WERI-Rb-1 (cell line): ENCODE measurements around the gene SEZ6L.

Experiments used
- DNase-seq: peaks from one replicate; pipeline ENCODE4 v3.0.0-alpha.2; 2020
- H3K27ac ChIP-seq: fragments of 250-450 bp; sonication (Bioruptor Pico); 2 replicates; pipeline ENCODE4 v1.5.1; 2020; ENCODE audit warnings: mild to moderate bottlenecking, moderate library complexity
- H3K27me3 ChIP-seq: fragments of 250-450 bp; sonication (Bioruptor Pico); 2 replicates; pipeline ENCODE4 v1.5.1; 2021; ENCODE audit warnings: mild to moderate bottlenecking, low read depth, moderate library complexity; ENCODE audit not compliant: insufficient read depth, severe bottlenecking
- H3K36me3 ChIP-seq: fragments of 250-450 bp; sonication (Bioruptor Pico); 2 replicates; pipeline ENCODE4 v1.5.1; 2020; ENCODE audit warnings: mild to moderate bottlenecking, moderate library complexity
- H3K4me3 ChIP-seq: 2 replicates; pipeline ENCODE4 v1.5.1; 2011; ENCODE audit warnings: low read depth, mild to moderate bottlenecking, control low read depth, low read length
- H3K9me3 ChIP-seq: fragments of 250-450 bp; sonication (Bioruptor Pico); 2 replicates; pipeline ENCODE4 v1.5.1; 2021; ENCODE audit warnings: mild to moderate bottlenecking, moderate library complexity; ENCODE audit not compliant: severe bottlenecking
- TF ChIP-seq, protein P1 (sequence below): IDR thresholded peaks from 2 replicates; pipeline ENCODE4 v1.5.1; 2011; ENCODE audit warnings: low read depth, mild to moderate bottlenecking, control low read depth, inconsistent platforms, low read length

SEZ6L gene

DNA sequence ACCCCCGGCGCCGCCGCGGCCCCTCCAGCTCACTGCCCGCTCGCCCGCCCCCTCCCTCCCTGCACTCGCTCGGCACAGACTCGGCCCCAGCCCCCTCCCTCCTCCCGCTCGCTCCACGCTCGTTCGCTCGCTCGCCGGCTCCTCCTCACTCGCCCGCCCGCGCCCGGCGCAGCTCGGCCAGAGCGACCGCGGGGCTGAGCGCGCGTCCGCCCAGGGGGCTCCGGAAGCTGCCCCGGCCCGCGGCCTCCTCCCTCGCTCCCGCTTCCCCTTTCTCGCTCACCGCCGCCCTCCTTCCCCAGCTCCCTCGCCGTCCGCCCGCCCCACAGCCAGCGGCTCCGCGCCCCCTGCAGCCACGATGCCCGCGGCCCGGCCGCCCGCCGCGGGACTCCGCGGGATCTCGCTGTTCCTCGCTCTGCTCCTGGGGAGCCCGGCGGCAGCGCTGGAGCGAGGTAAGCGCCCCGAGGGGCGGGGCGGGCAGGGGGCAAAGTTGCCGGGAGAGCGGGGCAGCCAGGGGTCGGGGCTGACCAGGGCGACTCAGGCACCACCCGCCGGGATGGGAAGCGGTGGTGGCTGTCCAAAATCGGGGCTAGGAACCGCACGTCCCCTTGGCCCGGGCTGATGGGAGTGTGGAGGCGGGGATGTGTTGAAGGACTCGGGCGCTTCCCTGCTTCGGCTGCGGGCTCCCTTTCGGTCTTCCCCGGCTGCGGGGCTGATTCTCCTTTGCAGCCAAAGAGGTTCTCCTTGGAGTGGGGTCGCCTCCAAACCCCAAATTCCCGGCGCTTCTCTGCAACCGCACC, at the start of gene SEZ6L:
SEZ6L (plus strand) TSS at position 148 of the 797 bp plus-strand sequence; CDS start at position 356, 208 bp downstream.
- H3K36me3 ChIP-seq = no peaks in the 10 kb centered on the region
- peak within 1 kb of the TSS; percentile 30 for H3K27ac ChIP-seq
- no peaks in the 10 kb centered on the region for H3K9me3 ChIP-seq
- TF ChIP-seq, protein P1, sequence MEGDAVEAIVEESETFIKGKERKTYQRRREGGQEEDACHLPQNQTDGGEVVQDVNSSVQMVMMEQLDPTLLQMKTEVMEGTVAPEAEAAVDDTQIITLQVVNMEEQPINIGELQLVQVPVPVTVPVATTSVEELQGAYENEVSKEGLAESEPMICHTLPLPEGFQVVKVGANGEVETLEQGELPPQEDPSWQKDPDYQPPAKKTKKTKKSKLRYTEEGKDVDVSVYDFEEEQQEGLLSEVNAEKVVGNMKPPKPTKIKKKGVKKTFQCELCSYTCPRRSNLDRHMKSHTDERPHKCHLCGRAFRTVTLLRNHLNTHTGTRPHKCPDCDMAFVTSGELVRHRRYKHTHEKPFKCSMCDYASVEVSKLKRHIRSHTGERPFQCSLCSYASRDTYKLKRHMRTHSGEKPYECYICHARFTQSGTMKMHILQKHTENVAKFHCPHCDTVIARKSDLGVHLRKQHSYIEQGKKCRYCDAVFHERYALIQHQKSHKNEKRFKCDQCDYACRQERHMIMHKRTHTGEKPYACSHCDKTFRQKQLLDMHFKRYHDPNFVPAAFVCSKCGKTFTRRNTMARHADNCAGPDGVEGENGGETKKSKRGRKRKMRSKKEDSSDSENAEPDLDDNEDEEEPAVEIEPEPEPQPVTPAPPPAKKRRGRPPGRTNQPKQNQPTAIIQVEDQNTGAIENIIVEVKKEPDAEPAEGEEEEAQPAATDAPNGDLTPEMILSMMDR = no peak
- peaks cover 8% of the 10 kb centered on the region for H3K27me3 ChIP-seq
- peak within 1 kb of the TSS; percentile 79 for H3K4me3 ChIP-seq
- DNase-seq = peak; percentile 62

DNA sequence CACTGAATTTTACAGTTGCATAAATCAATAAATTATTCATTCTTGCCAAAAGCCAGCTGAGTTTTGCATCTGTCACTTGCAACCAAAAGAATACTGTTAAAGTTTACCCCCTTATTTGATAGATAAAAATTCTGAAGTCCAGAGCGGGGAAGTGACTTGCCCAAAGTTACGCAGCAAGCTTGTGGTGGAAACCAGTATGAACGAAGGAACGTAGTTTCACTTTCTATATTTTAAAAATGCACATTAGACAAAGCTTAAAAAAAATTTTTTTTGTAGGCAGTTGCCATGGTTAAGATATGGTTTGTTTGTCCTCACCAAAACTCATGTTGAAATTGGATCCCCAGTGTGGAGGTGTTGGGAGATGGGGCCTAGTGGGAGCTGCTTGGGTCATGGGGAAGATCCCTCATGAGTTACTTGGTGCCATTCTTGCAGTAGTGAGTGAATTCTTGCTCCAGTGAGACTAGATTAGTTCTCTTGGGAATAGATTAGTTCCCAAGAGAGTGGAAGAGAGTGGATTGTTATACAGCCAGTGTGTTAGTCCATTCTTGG, 46.3 kb upstream of the SEZ6L start:
- H3K36me3 ChIP-seq = no peaks in the 10 kb centered on the region
- no peak overlapping the region for H3K4me3 ChIP-seq
- no peak for DNase-seq
- peaks cover 3% of the 10 kb centered on the region for H3K27me3 ChIP-seq
- H3K9me3 ChIP-seq = peaks cover 5% of the 10 kb centered on the region
- TF ChIP-seq, protein P1 = no peak
- no peak overlapping the region for H3K27ac ChIP-seq

DNA sequence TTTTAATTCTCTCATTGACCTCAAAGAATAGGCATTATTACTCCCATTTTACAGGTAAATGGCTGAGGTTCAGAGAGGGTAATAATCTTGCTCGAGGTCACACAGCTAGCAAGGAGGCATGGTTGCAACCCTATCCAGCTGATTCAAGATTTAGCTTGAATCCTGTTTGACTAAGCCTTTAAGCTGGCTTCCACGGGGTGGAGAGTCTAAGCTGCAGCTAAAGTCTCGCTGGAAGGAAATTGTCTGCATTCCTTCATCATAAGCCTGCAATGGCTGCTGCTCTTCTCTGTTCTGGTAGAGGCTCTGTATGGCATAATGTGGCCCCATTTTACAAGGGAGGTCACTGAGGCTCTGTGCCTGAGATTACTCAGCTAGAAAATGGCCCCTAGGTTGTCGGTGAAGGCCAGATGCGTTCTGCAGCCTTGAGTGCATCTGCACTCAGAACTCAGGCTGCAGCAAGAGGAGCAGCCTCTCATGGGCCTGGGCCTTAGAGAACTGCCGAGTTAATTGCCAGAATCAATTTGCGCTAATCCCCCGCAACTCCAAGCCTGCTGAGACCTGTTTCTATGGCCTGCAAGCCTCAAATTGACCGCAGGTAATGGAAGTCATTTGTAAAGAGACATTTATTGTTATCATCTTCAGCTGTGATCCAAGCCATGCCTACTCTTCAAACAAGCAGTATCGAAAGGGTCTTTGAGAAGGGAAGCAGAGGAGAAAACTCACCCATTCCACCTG, 44.1 kb upstream of the SEZ6L start:
- TF ChIP-seq, protein P1 = no peak
- peak; percentile 73 for DNase-seq

DNA sequence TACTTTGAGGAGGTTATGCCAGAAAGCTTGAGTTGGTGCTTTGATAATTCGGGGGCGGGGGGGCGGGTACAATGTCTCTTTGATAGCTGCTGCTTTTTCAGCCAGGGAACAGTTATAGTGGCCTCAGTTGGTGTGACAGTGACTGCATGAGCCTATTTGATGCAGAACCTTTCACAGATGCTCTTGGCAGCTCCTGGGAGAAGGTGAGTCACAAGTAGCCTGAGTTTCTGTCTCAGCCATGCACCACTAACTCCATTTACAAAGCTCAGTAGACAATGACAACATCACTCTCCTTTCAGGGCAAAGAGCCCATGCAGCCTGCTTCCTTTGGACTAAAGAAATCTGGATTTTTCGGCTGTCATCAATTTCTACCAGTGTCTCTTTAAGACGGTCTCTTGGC, 42.1 kb upstream of the SEZ6L start:
- no peaks in the 10 kb centered on the region for H3K36me3 ChIP-seq
- H3K4me3 ChIP-seq = no peak overlapping the region
- peaks cover 5% of the 10 kb centered on the region for H3K9me3 ChIP-seq
- TF ChIP-seq, protein P1 = no peak
- H3K27ac ChIP-seq = no peak overlapping the region
- H3K27me3 ChIP-seq = no peaks in the 10 kb centered on the region
- DNase-seq = no peak

More for the DNA sequence above, 44.1 kb upstream of the SEZ6L start:
- Histone ChIP-seq H3K9me3 (peaks cover 5% of the 10 kb centered on the region), H3K36me3 (no peaks in the 10 kb centered on the region), H3K4me3 (no peak overlapping the region), H3K27me3 (peaks cover 3% of the 10 kb centered on the region), H3K27ac (no peak overlapping the region)

DNA sequence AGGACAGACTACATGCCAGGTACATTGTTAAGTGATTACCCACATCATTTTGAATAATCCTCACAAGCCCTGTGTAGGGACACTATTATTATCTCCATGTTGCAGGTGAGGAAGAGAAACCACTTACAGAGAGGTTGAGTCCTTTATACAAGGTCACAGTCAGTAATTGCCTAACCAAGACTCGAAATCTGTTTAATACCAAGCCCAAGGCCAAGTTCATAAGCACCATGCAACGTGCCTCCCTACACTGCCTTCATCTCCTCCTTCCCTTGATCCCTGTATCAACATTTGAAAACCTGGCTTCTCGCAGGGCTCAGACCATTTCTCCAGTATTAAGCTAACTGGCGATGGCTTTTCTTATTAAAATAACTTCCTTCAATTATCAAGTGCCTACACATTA, 41.7 kb upstream of the SEZ6L start:
- Histone ChIP-seq H3K9me3 (peaks cover 5% of the 10 kb centered on the region), H3K27ac (no peak overlapping the region), H3K27me3 (no peaks in the 10 kb centered on the region), H3K36me3 (no peaks in the 10 kb centered on the region), H3K4me3 (no peak overlapping the region)
- TF ChIP-seq, protein P1 = no peak
- no peak for DNase-seq
